GM23338 (cell line): ENCODE results near the gene RAB20. TPM values are rescaled to one million over a fixed set of nuclear protein-coding genes. Genes with fewer than 3 reads are reported as not detected.

ENCODE experiments used
- ATAC-seq: fragments of 200-7000 bp; cut with Tn5 transposase; 3 replicates; pipeline ENCODE4 v1.9.1; 2020
- DNase-seq: peaks from one replicate; pipeline ENCODE4 v3.0.0-alpha.2; 2015; ENCODE audit warnings: low spot score
- H2AFZ ChIP-seq: fragments of 200-600 bp; sonication (generic); 2 replicates; pipeline ENCODE4 v1.8.0; 2016; ENCODE audit warnings: antibody characterized with exemption, mild to moderate bottlenecking, moderate library complexity
- H3F3A ChIP-seq: fragments of 200-600 bp; sonication (generic); replicated peaks from 2 replicates; pipeline ENCODE4 v1.8.0; 2017; ENCODE audit warnings: antibody characterized with exemption, mixed run types, low read depth
- H3K27ac ChIP-seq: fragments of 200-600 bp; sonication (generic); 2 replicates; pipeline ENCODE4 v1.6.1; 2016; ENCODE audit warnings: low read depth
- H3K27me3 ChIP-seq: fragments of 200-600 bp; sonication (generic); 2 replicates; pipeline ENCODE4 v1.8.0; 2016; ENCODE audit warnings: mild to moderate bottlenecking, mixed run types, moderate library complexity; ENCODE audit not compliant: insufficient read depth
- H3K36me3 ChIP-seq: fragments of 200-600 bp; sonication (generic); 2 replicates; pipeline ENCODE4 v1.8.0; 2016; ENCODE audit warnings: mild to moderate bottlenecking; ENCODE audit not compliant: insufficient read depth
- H3K4me1 ChIP-seq: fragments of 200-600 bp; sonication (generic); 2 replicates; pipeline ENCODE4 v1.8.0; 2016; ENCODE audit warnings: mild to moderate bottlenecking, moderate library complexity; ENCODE audit not compliant: insufficient read depth
- H3K4me2 ChIP-seq: fragments of 200-600 bp; sonication (generic); 2 replicates; pipeline ENCODE4 v1.7.1; 2017; ENCODE audit warnings: mixed run types
- H3K4me3 ChIP-seq: fragments of 200-600 bp; sonication (generic); 2 replicates; pipeline ENCODE4 v1.6.1; 2016; ENCODE audit warnings: mixed run types
- H3K79me2 ChIP-seq: fragments of 200-600 bp; sonication (generic); replicated peaks from 2 replicates; pipeline ENCODE4 v1.8.0; 2017; ENCODE audit warnings: mild to moderate bottlenecking; ENCODE audit not compliant: insufficient read depth
- H3K9me2 ChIP-seq: fragments of 200-600 bp; sonication (generic); 2 replicates; pipeline ENCODE4 v1.8.0; 2017; ENCODE audit not compliant: insufficient read depth
- H4K20me1 ChIP-seq: fragments of 200-600 bp; sonication (generic); replicated peaks from 2 replicates; pipeline ENCODE4 v1.8.0; 2017; ENCODE audit warnings: mild to moderate bottlenecking; ENCODE audit not compliant: insufficient read depth
- H3K27ac Mint-ChIP-seq: 2 replicates; pipeline ENCODE4 v1.8.0; 2020; ENCODE audit warnings: inconsistent platforms, mild to moderate bottlenecking, moderate library complexity, mixed read lengths
- H3K27me3 Mint-ChIP-seq: 3 replicates; pipeline ENCODE4 v1.8.0; 2022; ENCODE audit warnings: low read depth, mild to moderate bottlenecking, moderate library complexity, mixed read lengths, inconsistent platforms; ENCODE audit not compliant: insufficient read depth, poor library complexity
- H3K36me3 Mint-ChIP-seq: 3 replicates; pipeline ENCODE4 v1.8.0; 2021; ENCODE audit warnings: low read depth, mild to moderate bottlenecking, inconsistent platforms, moderate library complexity, mixed read lengths
- H3K4me1 Mint-ChIP-seq: 3 replicates; pipeline ENCODE4 v1.8.0; 2020; ENCODE audit warnings: mild to moderate bottlenecking, inconsistent platforms, mixed read lengths
- H3K4me3 Mint-ChIP-seq: 3 replicates; pipeline ENCODE4 v1.8.0; 2021; ENCODE audit warnings: moderate library complexity, mild to moderate bottlenecking, inconsistent platforms, mixed read lengths
- H3K9me3 Mint-ChIP-seq: 3 replicates; pipeline ENCODE4 v1.8.0; 2020; ENCODE audit warnings: moderate library complexity, mild to moderate bottlenecking, inconsistent platforms, mixed read lengths
- CREB1 ChIP-seq: fragments of 250-450 bp; sonication (Bioruptor Pico); IDR thresholded peaks from 2 replicates; pipeline ENCODE4 v1.5.0; 2020; ENCODE audit warnings: low read depth, mild to moderate bottlenecking, moderate library complexity
- EZH2 ChIP-seq: fragments of 200-600 bp; sonication (generic); IDR thresholded peaks from one replicate; pipeline ENCODE4 v1.8.0; 2017; ENCODE audit warnings: antibody characterized with exemption, mild to moderate bottlenecking, low read depth; ENCODE audit not compliant: unreplicated experiment
- EZH2phosphoT487 ChIP-seq: fragments of 200-600 bp; sonication (generic); IDR thresholded peaks from one replicate; pipeline ENCODE4 v1.8.1; 2018; ENCODE audit warnings: antibody characterized with exemption; ENCODE audit not compliant: unreplicated experiment
- JUNB ChIP-seq: IDR thresholded peaks from one replicate; pipeline ENCODE4 v1.6.1; 2016; ENCODE audit warnings: antibody characterized with exemption; ENCODE audit not compliant: unreplicated experiment
- NANOG ChIP-seq: IDR thresholded peaks from 2 replicates; pipeline ENCODE4 v1.6.1; 2016; ENCODE audit warnings: antibody characterized with exemption, borderline replicate concordance
- REST ChIP-seq: IDR thresholded peaks from one replicate; pipeline ENCODE4 v1.6.1; 2018; ENCODE audit warnings: antibody characterized with exemption; ENCODE audit not compliant: unreplicated experiment
- STAT1 ChIP-seq: IDR thresholded peaks from one replicate; pipeline ENCODE4 v1.6.1; 2016; ENCODE audit warnings: antibody characterized with exemption; ENCODE audit not compliant: unreplicated experiment
- ZNF114 ChIP-seq: fragments of 250-450 bp; sonication (Bioruptor Pico); IDR thresholded peaks from 2 replicates; pipeline ENCODE4 v1.5.0; 2020; ENCODE audit warnings: mild to moderate bottlenecking, moderate library complexity
- ZNF331 ChIP-seq: fragments of 250-450 bp; sonication (Bioruptor Pico); IDR thresholded peaks from 2 replicates; pipeline ENCODE4 v1.5.0; 2020; ENCODE audit warnings: low read depth, mild to moderate bottlenecking, moderate library complexity
- polyA plus RNA-seq: library from polyadenylated mRNA; unstranded; fragments of >200 nt; fragmentation: Nextera tagmentation; extraction: Ambion mirVana; gene quantifications from 2 replicates; pipeline ENCODE4 v1.2.1, GENCODE V29; 2016
- total RNA-seq: library from RNA; depleted of rRNA; stranded (reverse); fragments of >200 nt; shearing (Covaris generic); gene quantifications from 2 replicates; pipeline ENCODE4 v1.2.3, GENCODE V29; 2014
- TF ChIP-seq, protein P1 (sequence below): IDR thresholded peaks from 2 replicates; pipeline ENCODE4 v1.6.1; 2016; ENCODE audit warnings: antibody characterized with exemption
- TF ChIP-seq, protein P2 (sequence below): fragments of 250-450 bp; sonication (Bioruptor Pico); IDR thresholded peaks from 2 replicates; pipeline ENCODE4 v1.5.0; 2020; ENCODE audit warnings: mild to moderate bottlenecking, moderate library complexity

RAB20 gene
- total and polyA plus RNA-seq, 2 experiments from 2014 or later = 12.3 to 26.6 TPM

DNA sequence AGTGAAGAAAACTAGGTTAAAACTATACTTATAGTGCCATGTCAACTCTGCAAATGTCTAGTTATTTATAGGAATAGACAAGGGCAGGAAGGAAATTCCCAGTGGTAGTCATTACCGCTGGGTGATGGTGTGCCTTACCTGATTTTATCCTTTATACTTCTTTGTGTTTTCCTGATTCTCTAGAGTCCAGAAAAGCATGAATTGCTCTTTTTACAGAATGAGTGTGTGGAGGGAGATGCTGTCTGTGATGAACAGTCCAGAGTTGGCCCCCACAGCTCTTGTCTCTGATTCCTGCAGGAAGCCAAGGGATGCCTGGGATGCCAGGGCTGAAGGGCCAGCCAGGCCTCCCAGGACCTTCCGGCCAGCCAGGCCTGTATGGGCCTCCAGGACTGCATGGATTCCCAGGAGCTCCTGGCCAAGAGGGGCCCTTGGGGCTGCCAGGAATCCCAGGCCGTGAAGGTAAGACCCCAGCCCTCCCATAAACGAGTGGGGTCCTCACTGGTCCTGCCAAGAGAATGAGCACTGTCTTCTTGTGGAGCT, 83.7 kb downstream of the RAB20 start (continued):
- TF ChIP-seq REST = no peak
- TF ChIP-seq, protein P1, sequence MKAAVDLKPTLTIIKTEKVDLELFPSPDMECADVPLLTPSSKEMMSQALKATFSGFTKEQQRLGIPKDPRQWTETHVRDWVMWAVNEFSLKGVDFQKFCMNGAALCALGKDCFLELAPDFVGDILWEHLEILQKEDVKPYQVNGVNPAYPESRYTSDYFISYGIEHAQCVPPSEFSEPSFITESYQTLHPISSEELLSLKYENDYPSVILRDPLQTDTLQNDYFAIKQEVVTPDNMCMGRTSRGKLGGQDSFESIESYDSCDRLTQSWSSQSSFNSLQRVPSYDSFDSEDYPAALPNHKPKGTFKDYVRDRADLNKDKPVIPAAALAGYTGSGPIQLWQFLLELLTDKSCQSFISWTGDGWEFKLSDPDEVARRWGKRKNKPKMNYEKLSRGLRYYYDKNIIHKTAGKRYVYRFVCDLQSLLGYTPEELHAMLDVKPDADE = no peak
- no peak for TF ChIP-seq ZNF114
- TF ChIP-seq EZH2 = no peak
- TF ChIP-seq NANOG = no peak
- TF ChIP-seq EZH2phosphoT487 = no peak
- no peak for TF ChIP-seq CREB1
- TF ChIP-seq JUNB = no peak
- no peak for TF ChIP-seq STAT1

GRCh38 chr13:110476220-110476617, 85.3 kb downstream of the RAB20 start:
- H3K36me3 ChIP-seq = 0 out of 2 replicates have a peak, but pooled peaks cover 4% of the 10 kb centered on the region
- H3K4me3 Mint-ChIP-seq = no peak overlapping the region
- 0 out of 3 replicates have a peak, but pooled peaks cover 3% of the 10 kb centered on the region for H3K4me1 Mint-ChIP-seq
- peaks cover 43% of the 10 kb centered on the region for H3K36me3 Mint-ChIP-seq
- no peak for ATAC-seq
- no peaks in the 10 kb centered on the region for H4K20me1 ChIP-seq
- H3K4me3 ChIP-seq = no peak overlapping the region
- H3K27me3 Mint-ChIP-seq = peaks cover 10% of the 10 kb centered on the region
- no peak overlapping the region for H3K27ac ChIP-seq
- no peaks in the 10 kb centered on the region; the same call in 2 of the 3 replicates for H3K9me3 Mint-ChIP-seq
- H3K9me2 ChIP-seq = no peaks in the 10 kb centered on the region
- no peaks in the 10 kb centered on the region for H3K4me1 ChIP-seq
- no peak overlapping the region for H3K27ac Mint-ChIP-seq
- DNase-seq = no peak
- no peak overlapping the region for H3K4me2 ChIP-seq
- H3K79me2 ChIP-seq = no peaks in the 10 kb centered on the region
- H3F3A ChIP-seq = 0 out of 2 replicates have a peak, but pooled peaks cover 7% of the 10 kb centered on the region
- H3K27me3 ChIP-seq = no peaks in the 10 kb centered on the region
- H2AFZ ChIP-seq = no peak overlapping the region
- TF ChIP-seq, protein P2, sequence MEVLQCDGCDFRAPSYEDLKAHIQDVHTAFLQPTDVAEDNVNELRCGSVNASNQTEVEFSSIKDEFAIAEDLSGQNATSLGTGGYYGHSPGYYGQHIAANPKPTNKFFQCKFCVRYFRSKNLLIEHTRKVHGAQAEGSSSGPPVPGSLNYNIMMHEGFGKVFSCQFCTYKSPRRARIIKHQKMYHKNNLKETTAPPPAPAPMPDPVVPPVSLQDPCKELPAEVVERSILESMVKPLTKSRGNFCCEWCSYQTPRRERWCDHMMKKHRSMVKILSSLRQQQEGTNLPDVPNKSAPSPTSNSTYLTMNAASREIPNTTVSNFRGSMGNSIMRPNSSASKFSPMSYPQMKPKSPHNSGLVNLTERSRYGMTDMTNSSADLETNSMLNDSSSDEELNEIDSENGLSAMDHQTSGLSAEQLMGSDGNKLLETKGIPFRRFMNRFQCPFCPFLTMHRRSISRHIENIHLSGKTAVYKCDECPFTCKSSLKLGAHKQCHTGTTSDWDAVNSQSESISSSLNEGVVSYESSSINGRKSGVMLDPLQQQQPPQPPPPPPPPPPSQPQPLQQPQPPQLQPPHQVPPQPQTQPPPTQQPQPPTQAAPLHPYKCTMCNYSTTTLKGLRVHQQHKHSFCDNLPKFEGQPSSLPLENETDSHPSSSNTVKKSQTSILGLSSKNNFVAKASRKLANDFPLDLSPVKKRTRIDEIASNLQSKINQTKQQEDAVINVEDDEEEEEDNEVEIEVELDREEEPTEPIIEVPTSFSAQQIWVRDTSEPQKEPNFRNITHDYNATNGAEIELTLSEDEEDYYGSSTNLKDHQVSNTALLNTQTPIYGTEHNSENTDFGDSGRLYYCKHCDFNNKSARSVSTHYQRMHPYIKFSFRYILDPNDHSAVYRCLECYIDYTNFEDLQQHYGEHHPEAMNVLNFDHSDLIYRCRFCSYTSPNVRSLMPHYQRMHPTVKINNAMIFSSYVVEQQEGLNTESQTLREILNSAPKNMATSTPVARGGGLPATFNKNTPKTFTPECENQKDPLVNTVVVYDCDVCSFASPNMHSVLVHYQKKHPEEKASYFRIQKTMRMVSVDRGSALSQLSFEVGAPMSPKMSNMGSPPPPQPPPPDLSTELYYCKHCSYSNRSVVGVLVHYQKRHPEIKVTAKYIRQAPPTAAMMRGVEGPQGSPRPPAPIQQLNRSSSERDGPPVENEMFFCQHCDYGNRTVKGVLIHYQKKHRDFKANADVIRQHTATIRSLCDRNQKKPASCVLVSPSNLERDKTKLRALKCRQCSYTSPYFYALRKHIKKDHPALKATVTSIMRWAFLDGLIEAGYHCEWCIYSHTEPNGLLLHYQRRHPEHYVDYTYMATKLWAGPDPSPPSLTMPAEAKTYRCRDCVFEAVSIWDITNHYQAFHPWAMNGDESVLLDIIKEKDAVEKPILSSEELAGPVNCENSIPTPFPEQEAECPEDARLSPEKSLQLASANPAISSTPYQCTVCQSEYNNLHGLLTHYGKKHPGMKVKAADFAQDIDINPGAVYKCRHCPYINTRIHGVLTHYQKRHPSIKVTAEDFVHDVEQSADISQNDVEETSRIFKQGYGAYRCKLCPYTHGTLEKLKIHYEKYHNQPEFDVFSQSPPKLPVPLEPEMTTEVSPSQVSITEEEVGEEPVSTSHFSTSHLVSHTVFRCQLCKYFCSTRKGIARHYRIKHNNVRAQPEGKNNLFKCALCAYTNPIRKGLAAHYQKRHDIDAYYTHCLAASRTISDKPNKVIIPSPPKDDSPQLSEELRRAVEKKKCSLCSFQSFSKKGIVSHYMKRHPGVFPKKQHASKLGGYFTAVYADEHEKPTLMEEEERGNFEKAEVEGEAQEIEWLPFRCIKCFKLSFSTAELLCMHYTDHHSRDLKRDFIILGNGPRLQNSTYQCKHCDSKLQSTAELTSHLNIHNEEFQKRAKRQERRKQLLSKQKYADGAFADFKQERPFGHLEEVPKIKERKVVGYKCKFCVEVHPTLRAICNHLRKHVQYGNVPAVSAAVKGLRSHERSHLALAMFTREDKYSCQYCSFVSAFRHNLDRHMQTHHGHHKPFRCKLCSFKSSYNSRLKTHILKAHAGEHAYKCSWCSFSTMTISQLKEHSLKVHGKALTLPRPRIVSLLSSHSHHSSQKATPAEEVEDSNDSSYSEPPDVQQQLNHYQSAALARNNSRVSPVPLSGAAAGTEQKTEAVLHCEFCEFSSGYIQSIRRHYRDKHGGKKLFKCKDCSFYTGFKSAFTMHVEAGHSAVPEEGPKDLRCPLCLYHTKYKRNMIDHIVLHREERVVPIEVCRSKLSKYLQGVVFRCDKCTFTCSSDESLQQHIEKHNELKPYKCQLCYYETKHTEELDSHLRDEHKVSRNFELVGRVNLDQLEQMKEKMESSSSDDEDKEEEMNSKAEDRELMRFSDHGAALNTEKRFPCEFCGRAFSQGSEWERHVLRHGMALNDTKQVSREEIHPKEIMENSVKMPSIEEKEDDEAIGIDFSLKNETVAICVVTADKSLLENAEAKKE (CRISPR knock-in tag) = no peak
- TF ChIP-seq, protein P1 = no peak
- no peak for TF ChIP-seq ZNF331
- no peak for TF ChIP-seq NANOG
- no peak for TF ChIP-seq EZH2
